Putamen (tissue), 1 donor: Measurements from ENCODE around the gene CARD8.
"Not testable (repeated sequence)": the region's sequence is repeated elsewhere in the genome, so short reads cannot be mapped to it uniquely, and the experiment has no call there.

Source experiments
- DNase-seq: peaks from one replicate; pipeline ENCODE4 v3.0.0-alpha.2; 2016; ENCODE audit warnings: low spot score

CARD8 gene

GRCh38 chr19:48255376-48256303, at the start of gene CARD8:
Gene CARD8 (minus strand): TSS chr19:48255912. CDS start chr19:48241020, 14,892 bp downstream.
- peak; percentile 88 for DNase-seq

- DNase-seq, result no peak
Measured at GRCh38 chr19:48303866-48304265, 48.2 kb upstream of the CARD8 start.

GRCh38 chr19:48303367-48303766, 47.7 kb upstream of the CARD8 start:
- DNase-seq, result no peak

- no peak for DNase-seq
Measured at GRCh38 chr19:48302600-48302959, 46.9 kb upstream of the CARD8 start.

GRCh38 chr19:48301886-48302599, 46.3 kb upstream of the CARD8 start:
- no peak for DNase-seq

- no peak for DNase-seq
Measured at GRCh38 chr19:48297975-48298374, 42.3 kb upstream of the CARD8 start.

- no peak for DNase-seq
Measured at GRCh38 chr19:48296963-48297734, 41.4 kb upstream of the CARD8 start.

GRCh38 chr19:48295458-48295857, 39.7 kb upstream of the CARD8 start:
- no peak for DNase-seq

GRCh38 chr19:48292798-48293197, 37.1 kb upstream of the CARD8 start:
- DNase-seq, result no peak

- DNase-seq, result not testable (repeated sequence)
Measured at GRCh38 chr19:48291489-48291815, 35.7 kb upstream of the CARD8 start.

GRCh38 chr19:48290771-48291488, 35.2 kb upstream of the CARD8 start:
- DNase-seq, result peak; percentile 42

- DNase-seq, result no peak
Measured at GRCh38 chr19:48290401-48290770, 34.7 kb upstream of the CARD8 start.

- no peak for DNase-seq
Measured at GRCh38 chr19:48287748-48288147, 32.0 kb upstream of the CARD8 start.

- DNase-seq, result no peak
Measured at GRCh38 chr19:48284896-48285295, 29.2 kb upstream of the CARD8 start.

- no peak for DNase-seq
Measured at GRCh38 chr19:48283908-48284307, 28.2 kb upstream of the CARD8 start.

GRCh38 chr19:48279747-48280146, 24.0 kb upstream of the CARD8 start:
- DNase-seq, result no peak

- DNase-seq, result no peak
Measured at GRCh38 chr19:48274938-48275337, 19.2 kb upstream of the CARD8 start.

GRCh38 chr19:48274173-48274572, 18.5 kb upstream of the CARD8 start:
- DNase-seq, result no peak

GRCh38 chr19:48271531-48272151, 15.9 kb upstream of the CARD8 start:
- DNase-seq, result no peak

- not testable (repeated sequence) for DNase-seq
Measured at GRCh38 chr19:48269617-48270026, 13.9 kb upstream of the CARD8 start.

GRCh38 chr19:48265326-48265725, 9.6 kb upstream of the CARD8 start:
- DNase-seq, result not testable (repeated sequence)

GRCh38 chr19:48260359-48260714, 4.6 kb upstream of the CARD8 start:
- DNase-seq, result not testable (repeated sequence)
